Smooth muscle cell (in vitro differentiated cells): ENCODE data around the gene ATP1A1. TPM values are rescaled to one million over a fixed set of nuclear protein-coding genes. Genes with fewer than 3 reads are reported as not detected.

Experiments used
- DNase-seq: peaks from one replicate; lab custom pipeline; 2025; ENCODE audit not compliant: unreplicated experiment; lab: John Stamatoyannopoulos, UW
- H2AFZ ChIP-seq: fragments of 200-600 bp; sonication (generic); 2 replicates; pipeline ENCODE4 v1.6.0; 2016; ENCODE audit warnings: antibody characterized with exemption, low read depth, mild to moderate bottlenecking
- H3F3A ChIP-seq: fragments of 200-600 bp; sonication (generic); 2 replicates; pipeline ENCODE4 v1.6.0; 2017; ENCODE audit warnings: antibody characterized with exemption, low read depth
- H3K27ac ChIP-seq: fragments of 200-600 bp; sonication (generic); 2 replicates; pipeline ENCODE4 v1.5.1; 2016; ENCODE audit warnings: low read depth, mild to moderate bottlenecking
- H3K27me3 ChIP-seq: fragments of 200-600 bp; sonication (generic); 2 replicates; pipeline ENCODE4 v1.6.1; 2016; ENCODE audit warnings: low read depth, mild to moderate bottlenecking
- H3K36me3 ChIP-seq: fragments of 200-600 bp; sonication (generic); 2 replicates; pipeline ENCODE4 v1.5.1; 2016; ENCODE audit warnings: low read depth
- H3K4me1 ChIP-seq: fragments of 200-600 bp; sonication (generic); 2 replicates; pipeline ENCODE4 v1.5.1; 2016; ENCODE audit warnings: low read depth
- H3K4me2 ChIP-seq: fragments of 200-600 bp; sonication (generic); 2 replicates; pipeline ENCODE4 v1.6.0; 2016; ENCODE audit warnings: mild to moderate bottlenecking
- H3K4me3 ChIP-seq: fragments of 200-600 bp; sonication (generic); 2 replicates; pipeline ENCODE4 v1.5.1; 2016; ENCODE audit warnings: mild to moderate bottlenecking
- H3K79me2 ChIP-seq: fragments of 200-600 bp; sonication (generic); 2 replicates; pipeline ENCODE4 v1.6.0; 2016; ENCODE audit warnings: low read depth, mild to moderate bottlenecking
- H3K9ac ChIP-seq: fragments of 200-600 bp; sonication (generic); 2 replicates; pipeline ENCODE4 v1.6.0; 2016; ENCODE audit warnings: low read depth
- H3K9me3 ChIP-seq: fragments of 200-600 bp; sonication (generic); replicated peaks from 2 replicates; pipeline ENCODE4 v1.5.1; 2016; ENCODE audit warnings: low read depth
- H4K20me1 ChIP-seq: fragments of 200-600 bp; sonication (generic); 2 replicates; pipeline ENCODE4 v1.6.0; 2016; ENCODE audit warnings: low read depth
- CTCF ChIP-seq: fragments of 200-600 bp; sonication (generic); IDR thresholded peaks from 2 replicates; pipeline ENCODE4 v1.5.1; 2017; ENCODE audit warnings: borderline replicate concordance, mild to moderate bottlenecking, antibody characterized with exemption; ENCODE audit not compliant: insufficient read depth, poor library complexity, severe bottlenecking
- WGBS: methylation state at CpG from one replicate; pipeline ENCODE4 v1.1.7; 2016; ENCODE audit warnings: low lambda C conversion rate; 5-methylcytosine and 5-hydroxymethylcytosine counted together
- polyA plus RNA-seq: library from polyadenylated mRNA; unstranded; fragments of >200 nt; fragmentation: Nextera tagmentation; extraction: Ambion mirVana; gene quantifications from 2 replicates; pipeline ENCODE4 v1.2.1, GENCODE V29; 2016
- total RNA-seq: library from RNA; depleted of rRNA; stranded (reverse); fragments of >200 nt; gene quantifications from 2 replicates; pipeline ENCODE4 v1.2.3, GENCODE V29; 2014

ATP1A1 gene
- total and polyA plus RNA-seq, 2 experiments from 2014 or later: 75.7 to 104 TPM

GRCh38 chr1:116415200-116415698, 42.2 kb downstream of the ATP1A1 start:
- Histone ChIP-seq H3K9ac (no peak overlapping the region), H4K20me1 (no peaks in the 10 kb centered on the region), H3K79me2 (no peaks in the 10 kb centered on the region), H3K27me3 (no peaks in the 10 kb centered on the region), H3K27ac (no peak overlapping the region), H3K36me3 (no peaks in the 10 kb centered on the region), H2AFZ (no peak overlapping the region), H3F3A (no peaks in the 10 kb centered on the region), H3K4me1 (peaks cover 24% of the 10 kb centered on the region), H3K4me2 (no peak overlapping the region), H3K4me3 (no peak overlapping the region), H3K9me3 (no peaks in the 10 kb centered on the region)
- no peak for DNase-seq
- no peak for TF ChIP-seq CTCF
- 93% methylated on average over 3 of the region's 3 CpGs for WGBS

DNA sequence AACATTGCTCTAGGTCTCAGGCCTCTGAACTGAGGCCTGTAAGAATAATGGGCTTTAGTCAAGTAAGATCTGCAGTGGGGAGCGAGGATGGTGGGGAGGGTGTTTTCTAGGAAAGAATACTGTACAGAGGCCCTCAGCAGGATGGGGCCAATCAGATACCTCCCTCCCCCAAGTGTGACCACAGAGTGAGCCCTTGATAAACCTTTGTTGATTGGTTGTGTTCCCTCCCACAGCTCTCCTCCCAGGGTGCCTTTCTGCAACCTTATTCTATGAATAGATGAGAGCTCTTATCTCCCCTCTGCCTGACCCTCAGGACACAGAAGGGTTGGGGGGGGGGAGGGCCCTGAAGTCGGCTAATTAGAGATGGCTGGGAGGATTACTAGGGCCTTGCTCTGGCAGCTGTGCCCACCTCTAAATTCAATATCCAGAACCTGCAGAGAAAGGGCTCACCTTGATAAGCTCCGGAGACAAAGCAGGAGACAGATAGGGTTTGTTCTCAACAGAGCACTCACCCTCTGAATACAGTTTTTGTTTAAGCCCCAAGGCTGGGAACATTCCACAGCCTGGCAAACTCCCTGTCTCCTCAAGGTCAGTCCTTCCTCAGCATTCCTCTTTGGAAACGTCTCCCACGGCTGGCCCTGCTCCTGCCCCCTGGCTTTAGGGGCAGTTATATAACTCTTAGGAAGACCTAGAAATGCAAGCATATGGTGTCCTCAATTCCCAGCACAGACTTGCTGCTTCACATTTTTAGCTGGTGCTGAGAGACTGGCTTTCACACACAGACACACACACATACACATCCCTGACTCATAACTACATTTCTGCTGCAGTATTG, 42.9 kb downstream of the ATP1A1 start:
- Histone ChIP-seq H4K20me1 (no peaks in the 10 kb centered on the region), H2AFZ (no peak overlapping the region), H3F3A (no peaks in the 10 kb centered on the region), H3K4me1 (peaks cover 24% of the 10 kb centered on the region), H3K36me3 (no peaks in the 10 kb centered on the region), H3K79me2 (no peaks in the 10 kb centered on the region), H3K4me2 (no peak overlapping the region), H3K27me3 (no peaks in the 10 kb centered on the region), H3K9ac (no peak overlapping the region), H3K4me3 (no peak overlapping the region), H3K27ac (no peak overlapping the region), H3K9me3 (no peaks in the 10 kb centered on the region)
- TF ChIP-seq CTCF: no peak
- DNase-seq: no peak
- WGBS: 54% methylated on average over 5 of the region's 5 CpGs

- WGBS: 93% methylated on average over 4 of the region's 4 CpGs
- no peaks in the 10 kb centered on the region for H3F3A ChIP-seq
- H3K79me2 ChIP-seq: no peaks in the 10 kb centered on the region
- H3K4me2 ChIP-seq: no peak overlapping the region
- H3K27ac ChIP-seq: no peak overlapping the region
- no peaks in the 10 kb centered on the region for H4K20me1 ChIP-seq
- no peaks in the 10 kb centered on the region for H3K9me3 ChIP-seq
- H3K4me1 ChIP-seq: peaks cover 24% of the 10 kb centered on the region
- H2AFZ ChIP-seq: no peak overlapping the region
- no peak for TF ChIP-seq CTCF
- DNase-seq: no peak
- no peak overlapping the region for H3K9ac ChIP-seq
- no peaks in the 10 kb centered on the region for H3K27me3 ChIP-seq
- H3K4me3 ChIP-seq: no peak overlapping the region
- H3K36me3 ChIP-seq: no peaks in the 10 kb centered on the region
Observed at GRCh38 chr1:116416854-116417513, 43.9 kb downstream of the ATP1A1 start.
